HFFc6 (cell line): ENCODE results near the gene MAP2K6. TPM values are rescaled to one million over a fixed set of nuclear protein-coding genes. Genes with fewer than 3 reads are reported as not detected.

ENCODE experiments used
- DNase-seq: peaks from one replicate; pipeline ENCODE4 v3.0.0-alpha.2; 2018
- H3K27ac Mint-ChIP-seq: 2 replicates; pipeline ENCODE4 v1.8.0; 2020; ENCODE audit warnings: mild to moderate bottlenecking, mixed read lengths
- H3K27me3 Mint-ChIP-seq: 2 replicates; pipeline ENCODE4 v1.8.0; 2021; ENCODE audit warnings: mild to moderate bottlenecking, moderate library complexity, mixed read lengths; ENCODE audit not compliant: insufficient read depth
- H3K36me3 Mint-ChIP-seq: 2 replicates; pipeline ENCODE4 v1.8.0; 2021; ENCODE audit warnings: low read depth, mixed read lengths
- H3K4me1 Mint-ChIP-seq: 2 replicates; pipeline ENCODE4 v1.8.0; 2020; ENCODE audit warnings: low read depth, mixed read lengths
- H3K4me3 Mint-ChIP-seq: 2 replicates; pipeline ENCODE4 v1.8.0; 2020; ENCODE audit warnings: mild to moderate bottlenecking, moderate library complexity, mixed read lengths
- H3K9me3 Mint-ChIP-seq: 2 replicates; pipeline ENCODE4 v1.8.0; 2020; ENCODE audit warnings: mild to moderate bottlenecking, mixed read lengths
- CTCF ChIP-seq: fragments of 200-600 bp; sonication (generic); IDR thresholded peaks from 2 replicates; pipeline ENCODE4 v1.5.0; 2021; ENCODE audit warnings: antibody characterized with exemption, mild to moderate bottlenecking
- total RNA-seq, 6 experiments: library from RNA; stranded (reverse); fragmentation: NEBNext Ultra II Directional; extraction: Animal tissue kit (Norgen Biotek cat#: 25700); gene quantifications; 2 replicates in 1 of 6; 3 replicates in 5 of 6; pipeline ENCODE4 v1.2.3, GENCODE V29; 2021

MAP2K6 gene
- total RNA-seq, 6 experiments from 2014 or later = 0.06 to 0.66 (median 0.09) TPM; not detected in 1

- Mint-ChIP-seq H3K9me3 (no peaks in the 10 kb centered on the region), H3K4me1 (no peaks in the 10 kb centered on the region), H3K27me3 (no peaks in the 10 kb centered on the region; the same call in 1 of the 2 replicates)
These were observed 96.8 kb downstream of the MAP2K6 start for GRCh38 chr17:69511250-69511649.

GRCh38 chr17:69512946-69513345 lies 98.4 kb downstream of the MAP2K6 start:
- Mint-ChIP-seq H3K27me3 (peaks cover 1% of the 10 kb centered on the region; the same call in 1 of the 2 replicates), H3K9me3 (no peaks in the 10 kb centered on the region), H3K4me3 (no peak overlapping the region), H3K4me1 (no peaks in the 10 kb centered on the region), H3K27ac (no peak overlapping the region), H3K36me3 (no peaks in the 10 kb centered on the region)
- no peak for TF ChIP-seq CTCF
- DNase-seq = no peak

More at GRCh38 chr17:69511250-69511649, 96.8 kb downstream of the MAP2K6 start:
- Mint-ChIP-seq H3K36me3 (no peaks in the 10 kb centered on the region), H3K4me3 (no peak overlapping the region), H3K27ac (no peak overlapping the region)
- DNase-seq = no peak
- no peak for TF ChIP-seq CTCF

- no peaks in the 10 kb centered on the region; the same call in 1 of the 2 replicates for H3K4me1 Mint-ChIP-seq
- H3K36me3 Mint-ChIP-seq = no peaks in the 10 kb centered on the region
- H3K4me3 Mint-ChIP-seq = no peak overlapping the region
- no peak overlapping the region for H3K27ac Mint-ChIP-seq
- TF ChIP-seq CTCF = no peak
- H3K9me3 Mint-ChIP-seq = no peaks in the 10 kb centered on the region
- no peak for DNase-seq
- peaks cover 1% of the 10 kb centered on the region for H3K27me3 Mint-ChIP-seq
These were observed 101.7 kb downstream of the MAP2K6 start for GRCh38 chr17:69516225-69516624.

GRCh38 chr17:69516911-69517310 lies 102.4 kb downstream of the MAP2K6 start:
- H3K36me3 Mint-ChIP-seq = no peaks in the 10 kb centered on the region
- H3K9me3 Mint-ChIP-seq = no peaks in the 10 kb centered on the region
- no peak for DNase-seq
- no peaks in the 10 kb centered on the region; the same call in 1 of the 2 replicates for H3K4me1 Mint-ChIP-seq
- no peak overlapping the region for H3K27ac Mint-ChIP-seq
- no peak overlapping the region for H3K4me3 Mint-ChIP-seq
- no peak for TF ChIP-seq CTCF
- peaks cover 1% of the 10 kb centered on the region for H3K27me3 Mint-ChIP-seq

- Mint-ChIP-seq H3K27ac (no peak overlapping the region), H3K9me3 (no peaks in the 10 kb centered on the region), H3K4me3 (no peak overlapping the region), H3K4me1 (peaks cover 6% of the 10 kb centered on the region; the same call in 1 of the 2 replicates), H3K36me3 (no peaks in the 10 kb centered on the region), H3K27me3 (peaks cover 4% of the 10 kb centered on the region)
- no peak for DNase-seq
- TF ChIP-seq CTCF = no peak
These were observed 104.5 kb downstream of the MAP2K6 start for GRCh38 chr17:69518951-69519350.
